Retina (tissue), 1 donor: ENCODE measurements around the gene PGAP1.
A peak's percentile ranks its signal among the peaks of the same experiment; 100 is the strongest.
"Not testable (repeated sequence)": the region's sequence is repeated elsewhere in the genome, so short reads cannot be mapped to it uniquely, and the experiment has no call there.

Source experiments
- DNase-seq: peaks from one replicate; pipeline ENCODE4 v3.0.0-alpha.2; 2016

The PGAP1 gene

DNA sequence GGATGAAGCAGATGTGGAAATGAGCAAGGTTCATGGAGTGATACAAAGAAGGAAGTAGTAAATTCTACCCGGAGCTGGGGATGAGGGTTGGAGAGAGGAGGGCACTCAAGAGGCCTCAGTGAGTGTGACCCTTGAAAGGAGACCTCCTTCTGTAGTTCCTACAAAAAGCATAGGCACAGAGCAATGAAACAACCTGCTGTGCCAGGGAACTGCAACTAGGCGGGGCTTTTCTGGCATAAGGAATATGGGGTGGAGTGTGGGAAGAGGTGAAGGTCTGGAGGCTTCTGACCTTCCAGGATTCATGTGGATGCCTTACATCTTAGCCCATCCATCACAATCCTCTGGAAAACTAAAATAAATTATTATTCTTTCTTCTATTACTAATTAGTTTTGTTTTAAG is 25.5 kb upstream of the PGAP1 start:
- no peak for DNase-seq

DNA sequence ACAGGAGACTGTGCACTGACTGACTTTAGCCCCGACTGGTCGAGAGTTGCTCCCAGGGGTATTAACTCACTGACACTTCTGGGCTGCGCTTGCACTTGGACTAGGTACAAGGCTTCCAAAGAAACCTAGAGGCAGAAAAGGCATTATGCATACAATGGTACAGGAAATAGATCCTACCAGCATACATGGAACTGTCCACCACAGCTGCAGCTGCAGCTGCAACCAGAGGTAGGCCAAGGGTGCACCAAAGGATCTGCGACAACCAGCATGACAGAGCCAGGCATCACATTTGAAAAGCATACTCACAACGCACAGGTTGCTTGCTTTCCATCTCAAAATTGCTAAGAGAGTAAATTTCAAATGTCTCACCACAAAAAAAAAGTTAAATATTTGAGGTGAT is 22.6 kb upstream of the PGAP1 start:
- DNase-seq, result no peak

GRCh38 chr2:196944570-196944969 is 18.1 kb upstream of the PGAP1 start:
- no peak for DNase-seq

DNA sequence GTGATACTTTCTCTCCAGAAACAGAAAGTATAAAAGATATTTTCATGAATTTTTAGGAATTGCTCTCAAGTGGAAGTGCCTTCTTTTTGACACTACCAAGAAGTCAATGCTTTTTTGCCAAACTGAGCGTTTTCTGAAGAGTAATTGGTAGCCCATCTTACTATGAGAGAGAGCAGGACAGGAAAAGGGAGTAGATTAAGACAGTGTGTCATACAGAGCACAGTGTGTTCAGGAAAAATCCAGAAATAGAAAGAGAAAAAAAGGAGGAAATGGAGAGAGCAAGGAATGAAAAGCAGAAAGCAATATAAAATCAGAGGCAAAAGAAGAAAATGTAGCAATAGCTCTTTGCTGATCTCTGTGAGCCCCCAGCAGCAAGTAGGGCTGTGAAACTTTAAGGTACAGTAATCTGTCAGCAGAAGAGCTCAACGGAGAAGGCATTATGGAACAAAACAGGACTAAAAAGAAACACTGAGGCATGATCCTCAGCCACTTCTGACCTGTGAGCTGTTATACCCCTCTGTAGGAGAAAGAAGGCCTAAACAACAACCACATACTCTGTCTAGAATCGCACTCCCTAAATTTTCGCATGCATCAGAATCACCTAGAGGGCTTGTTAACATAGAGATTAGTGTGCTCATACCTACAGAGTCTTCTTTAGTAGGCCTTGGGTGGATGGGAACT is 15.0 kb upstream of the PGAP1 start:
- DNase-seq, result no peak

DNA sequence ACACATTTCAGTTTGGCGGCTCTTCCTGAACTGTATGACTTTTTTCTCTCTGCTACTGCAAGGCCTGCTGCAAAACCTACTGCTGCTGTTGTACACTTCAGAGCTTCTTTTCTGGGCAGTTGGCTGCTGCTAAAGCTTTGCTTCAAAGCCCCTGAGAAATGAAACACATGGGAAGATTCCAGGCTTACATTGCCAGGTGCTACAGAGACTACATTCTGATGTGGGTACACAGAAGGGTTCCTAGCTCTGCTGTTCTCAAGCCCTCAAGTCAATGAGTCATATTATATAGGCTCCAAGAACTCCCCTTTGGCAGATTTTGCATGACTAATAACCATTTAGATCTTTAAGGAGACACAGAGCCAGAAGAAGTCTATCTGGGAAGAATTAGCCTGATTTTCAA is 12.9 kb upstream of the PGAP1 start:
- DNase-seq, result no peak

- no peak for DNase-seq
Measured at GRCh38 chr2:196935432-196935831, 8.9 kb upstream of the PGAP1 start.

DNA sequence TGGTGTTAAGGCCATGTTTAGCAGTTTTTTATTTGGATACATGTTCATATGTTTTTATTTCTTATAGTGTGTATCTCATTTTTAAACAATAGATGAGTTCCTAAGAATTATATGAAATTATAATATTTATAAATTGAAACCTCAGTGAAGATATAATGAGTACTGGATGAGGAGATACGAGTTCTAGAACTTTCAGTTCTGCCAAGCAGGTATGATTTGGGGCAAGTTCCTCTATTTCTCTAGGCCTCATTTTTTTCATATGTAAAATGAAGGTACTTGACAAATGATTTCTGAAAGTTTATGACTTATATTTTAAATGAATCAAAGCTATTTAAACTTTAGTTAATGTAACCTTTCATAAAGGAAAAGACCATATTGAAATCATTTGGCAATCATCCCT is 8.2 kb upstream of the PGAP1 start:
- DNase-seq, result no peak

- DNase-seq, result no peak
Measured at GRCh38 chr2:196931555-196931954, 5.0 kb upstream of the PGAP1 start.

GRCh38 chr2:196927376-196928225 is 1.1 kb upstream of the PGAP1 start:
- peak; percentile 14 for DNase-seq

GRCh38 chr2:196925768-196926561 is 542 bp downstream of the PGAP1 start:
- peak; percentile 80 for DNase-seq

DNA sequence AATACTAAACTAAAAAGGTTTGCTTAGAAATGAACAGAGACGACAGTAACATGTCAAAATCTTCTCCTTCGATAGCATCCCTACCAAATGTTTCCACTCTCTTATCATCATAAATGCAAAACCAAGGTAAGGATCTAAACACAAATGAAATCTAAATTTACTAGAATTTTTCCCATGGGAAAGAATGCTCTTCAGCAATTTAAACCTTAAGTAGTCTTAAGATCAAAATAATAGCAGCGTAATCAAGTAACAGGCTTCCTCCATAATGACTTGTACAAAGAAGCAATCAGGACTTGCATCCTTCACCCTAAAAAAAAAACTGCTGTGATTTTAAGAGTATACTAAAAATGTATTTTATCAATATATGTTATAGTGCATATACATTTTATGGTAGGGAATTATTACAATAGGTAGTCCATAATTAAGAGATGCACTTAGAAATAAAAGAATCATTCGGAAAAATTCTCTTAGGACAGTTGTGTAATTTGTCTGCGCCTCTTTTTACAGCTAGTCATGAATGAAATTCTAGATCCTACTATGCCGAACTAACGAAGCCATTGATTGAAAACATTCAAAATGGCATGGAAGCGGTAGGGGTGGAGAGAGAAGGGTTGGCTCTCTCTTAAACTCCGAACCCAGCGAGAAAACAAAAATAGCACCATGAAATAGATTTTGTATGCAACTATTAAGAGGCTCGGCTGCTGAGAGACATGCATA is 1.3 kb downstream of the PGAP1 start:
- DNase-seq, result no peak

- DNase-seq, result no peak
Measured at GRCh38 chr2:196924051-196924450, 2.5 kb downstream of the PGAP1 start.

DNA sequence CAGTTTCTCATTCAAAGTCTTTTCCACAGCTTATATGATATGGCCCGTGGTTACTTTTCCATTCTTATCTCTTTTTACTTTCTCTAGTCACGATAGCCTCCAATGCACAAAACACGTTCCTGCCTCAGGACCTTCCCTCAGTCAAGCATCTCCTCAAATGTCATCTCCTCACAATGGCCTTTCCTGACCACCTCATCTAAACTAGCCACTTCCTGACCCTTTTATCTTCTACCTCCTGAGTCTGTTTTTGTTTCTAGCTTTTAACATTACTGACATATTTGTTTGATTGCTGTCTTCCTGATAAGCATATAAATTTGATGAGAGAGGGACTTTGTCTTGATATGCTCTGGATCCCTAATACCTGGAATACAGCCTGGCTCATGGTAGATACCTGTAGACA is 7.6 kb downstream of the PGAP1 start:
- no peak for DNase-seq

DNA sequence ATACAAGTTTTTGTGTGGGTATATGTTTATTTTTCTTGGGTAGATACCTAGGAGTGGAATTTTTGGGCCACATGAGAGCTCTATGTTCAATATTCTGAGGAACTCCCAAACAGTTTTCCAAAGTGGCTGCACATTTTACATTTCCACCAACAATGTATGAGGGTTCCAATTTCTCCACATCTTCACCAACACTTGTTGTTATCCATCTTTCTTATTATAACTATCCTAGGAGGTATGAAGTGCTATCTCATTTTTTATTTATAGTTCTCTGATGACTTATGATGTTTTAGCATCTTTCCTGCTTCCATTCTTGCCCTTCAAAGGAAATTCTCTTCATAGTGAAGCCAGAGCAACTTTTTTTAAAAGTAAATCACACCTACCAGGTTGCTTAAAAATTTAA is 8.7 kb downstream of the PGAP1 start:
- DNase-seq, result no peak

DNA sequence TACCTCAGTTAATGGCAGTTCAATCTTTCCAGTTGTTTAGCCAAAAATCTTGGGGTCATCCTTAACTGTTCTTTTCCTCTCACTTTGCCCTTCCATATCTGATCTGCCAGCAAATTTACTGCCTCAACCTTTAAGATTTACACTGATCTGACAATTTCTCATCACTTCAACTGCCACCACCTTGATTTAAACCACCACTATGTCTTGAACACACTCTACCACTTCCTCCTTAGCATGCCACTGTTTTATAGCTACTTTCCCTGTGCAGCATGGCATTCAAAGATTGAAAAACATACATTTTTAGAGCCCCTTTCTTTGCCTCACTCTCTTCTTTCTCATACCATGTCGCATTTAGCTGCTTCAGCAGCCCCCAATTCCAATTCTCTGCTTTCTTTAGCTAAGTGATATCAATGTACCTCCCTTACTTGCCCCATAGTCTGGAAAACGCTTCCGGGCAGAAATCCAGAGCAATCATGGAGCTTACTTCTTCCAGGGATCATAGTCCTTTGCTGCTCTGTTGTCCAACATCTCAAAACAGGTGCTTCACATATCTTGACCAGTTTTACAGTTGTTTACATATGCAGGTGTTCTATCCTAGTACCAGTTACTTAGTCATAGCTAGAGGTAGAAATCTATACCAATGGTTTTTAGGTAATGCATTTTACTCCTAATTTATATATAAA is 10.9 kb downstream of the PGAP1 start:
- no peak for DNase-seq

DNA sequence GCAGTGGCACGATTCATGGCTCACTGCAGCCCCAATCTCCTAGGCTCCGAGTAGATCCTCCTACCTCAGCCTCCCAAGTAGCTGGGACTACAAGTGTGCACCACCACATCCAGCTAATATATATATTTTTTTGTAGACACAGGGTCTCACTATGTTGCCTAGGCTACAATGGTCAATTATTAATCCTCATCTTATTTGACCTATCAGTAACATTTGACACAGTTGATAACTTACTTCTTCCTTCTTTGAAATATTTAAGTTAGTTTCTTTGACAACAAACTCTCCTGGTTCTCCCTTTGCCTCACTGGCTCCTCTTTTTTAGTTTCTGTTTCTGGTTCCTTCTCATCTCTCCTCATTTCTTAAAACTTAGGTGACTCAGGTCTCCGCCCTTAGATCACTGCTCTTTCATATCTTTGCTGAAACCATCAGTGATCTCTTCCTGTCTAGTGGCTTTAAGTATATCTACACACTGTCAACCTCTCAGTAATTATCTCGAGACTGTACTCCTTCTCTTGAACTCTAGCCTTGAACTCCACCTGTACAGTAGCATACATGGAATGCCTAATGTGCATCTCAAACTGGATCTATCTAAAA is 11.5 kb downstream of the PGAP1 start:
- no peak for DNase-seq

DNA sequence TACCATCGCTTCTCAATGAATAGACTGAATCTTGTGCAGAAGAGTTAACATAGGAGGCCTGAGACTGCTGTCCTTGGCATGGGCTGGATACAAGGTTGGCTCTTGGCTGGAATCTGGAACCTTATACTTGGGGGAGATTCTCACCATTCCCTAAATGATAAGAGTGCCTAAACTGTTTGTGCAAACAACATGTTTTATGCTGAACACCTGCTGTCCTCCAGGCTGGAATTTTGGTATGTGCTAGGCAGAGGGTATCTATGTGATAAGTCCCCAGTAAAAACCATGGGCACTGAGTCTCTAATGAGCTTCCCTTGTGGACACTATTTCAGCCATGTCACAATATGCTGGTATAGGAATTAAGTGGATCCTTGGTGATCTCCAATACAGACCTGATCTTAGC is 12.8 kb downstream of the PGAP1 start:
- no peak for DNase-seq

GRCh38 chr2:196905365-196905764 is 21.1 kb downstream of the PGAP1 start:
- not testable (repeated sequence) for DNase-seq

DNA sequence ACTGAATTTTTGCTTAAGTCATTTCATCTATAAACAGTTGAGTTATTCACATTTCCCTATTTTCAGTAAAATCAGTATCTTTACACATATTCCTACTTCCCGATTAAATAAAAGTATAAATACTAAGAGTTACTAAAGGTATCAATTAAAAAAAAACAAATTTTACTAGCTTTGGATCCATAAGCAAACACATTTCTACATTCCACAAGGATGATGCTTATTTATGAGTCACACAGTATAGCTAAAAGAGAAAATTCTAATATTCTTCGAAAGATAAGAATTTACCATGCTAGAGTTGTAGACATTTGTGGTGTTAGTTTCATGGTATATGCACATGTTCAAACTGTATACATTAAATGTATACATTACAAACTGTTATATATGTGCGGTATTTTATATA is 23.7 kb downstream of the PGAP1 start:
- DNase-seq, result no peak

DNA sequence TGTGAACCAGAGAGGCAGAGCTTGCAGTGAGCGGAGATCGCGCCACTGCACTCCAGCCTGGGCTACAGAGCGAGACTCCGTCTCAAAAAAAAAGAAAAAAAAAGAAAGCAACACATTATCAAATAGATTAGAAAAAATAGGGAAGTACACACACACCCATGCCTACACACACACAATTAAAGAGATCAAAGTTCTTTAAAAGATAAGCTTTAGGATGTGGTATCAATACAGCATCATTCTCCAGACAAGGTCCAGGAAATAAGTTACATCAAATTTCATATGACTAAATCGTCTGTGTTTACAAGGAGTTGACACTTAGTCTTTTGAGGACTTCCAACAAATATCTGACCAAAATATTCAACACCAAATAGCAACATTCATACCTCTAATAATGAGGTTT is 25.7 kb downstream of the PGAP1 start:
- DNase-seq, result no peak

- DNase-seq, result no peak
Measured at GRCh38 chr2:196899976-196900375, 26.5 kb downstream of the PGAP1 start.

DNA sequence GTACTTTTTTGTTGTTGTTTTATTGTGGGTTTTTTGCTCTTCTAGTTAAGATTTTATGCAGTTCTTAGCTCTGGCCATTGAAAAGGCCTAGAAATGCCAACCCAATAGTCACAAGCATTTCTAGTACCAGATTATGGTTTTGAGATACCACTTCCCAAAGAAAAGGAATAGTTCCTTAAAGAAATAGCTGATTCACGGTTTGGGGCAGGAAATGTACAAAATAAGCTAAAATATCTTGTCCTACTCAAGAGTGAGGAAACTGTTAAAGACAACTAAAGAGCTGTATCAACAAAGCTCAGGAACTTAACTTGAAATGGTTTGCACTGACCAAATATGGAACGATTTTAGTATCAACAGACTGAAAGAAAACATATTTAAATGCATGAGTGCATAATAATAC is 35.4 kb downstream of the PGAP1 start:
- no peak for DNase-seq
